K562 (cell line): Measurements from ENCODE around the gene TTC22. TPM values are rescaled to one million over a fixed set of nuclear protein-coding genes. Genes with fewer than 3 reads are reported as not detected.

ENCODE experiments used
- CBFB ChIP-seq: sonication (generic); formaldehyde crosslinking; IDR thresholded peaks from 2 replicates; pipeline ENCODE4 v1.4.0; 2020; ENCODE audit warnings: mild to moderate bottlenecking, missing genetic modification reagents
- CCNT2 ChIP-seq: IDR thresholded peaks from 2 replicates; pipeline ENCODE4 v1.6.1; 2011; ENCODE audit warnings: borderline replicate concordance, low read depth, mild to moderate bottlenecking, moderate library complexity, mixed read lengths, low read length; ENCODE audit not compliant: insufficient read length; ENCODE audit errors: extremely low read depth
- FOXA3 ChIP-seq, 2 experiments: fragments of 450-650 bp in 1 of 2; sonication (generic) in 1 of 2; formaldehyde crosslinking; IDR thresholded peaks in 1 of 2; conservative IDR thresholded peaks in 1 of 2; 2 replicates each; pipeline versions ENCODE4 v1.4.0 to v1.8.0; 2020 to 2022; ENCODE audit warnings: mild to moderate bottlenecking in 2 of 2, missing genetic modification reagents in 1 of 2
- KLF1 ChIP-seq: fragments of 450-650 bp; IDR thresholded peaks from 2 replicates; pipeline ENCODE4 v1.6.1; 2016; ENCODE audit warnings: missing genetic modification characterization, missing compliant biosample characterization
- MXI1 ChIP-seq: IDR thresholded peaks from 2 replicates; pipeline ENCODE4 v1.6.1; 2011; ENCODE audit warnings: low read depth, mild to moderate bottlenecking, improper control_type of control experiment, low read length
- NR4A1 ChIP-seq, 2 experiments: fragments of 250-450 bp in 1 of 2; fragments of 450-650 bp in 1 of 2; sonication (Bioruptor Pico) in 1 of 2; IDR thresholded peaks; 2 replicates each; pipeline versions ENCODE4 v1.4.0 to v1.6.1; 2016 to 2020; ENCODE audit warnings: mild to moderate bottlenecking in 2 of 2, missing compliant biosample characterization in 1 of 2, missing genetic modification characterization in 1 of 2, moderate library complexity in 1 of 2
- POLR2AphosphoS2 ChIP-seq: IDR thresholded peaks from 2 replicates; pipeline ENCODE4 v1.6.1; 2012; ENCODE audit warnings: low read length, improper control_type of control experiment
- RUNX1 ChIP-seq: sonication (generic); IDR thresholded peaks from 2 replicates; pipeline ENCODE4 v1.6.1; 2016; ENCODE audit warnings: antibody characterized with exemption, low read depth
- SLC30A9 ChIP-seq: fragments of 250-450 bp; sonication (Bioruptor Pico); IDR thresholded peaks from 2 replicates; pipeline ENCODE4 v1.8.0; 2022; ENCODE audit warnings: mild to moderate bottlenecking, moderate library complexity
- U2AF1 ChIP-seq: fragments of 200-400 bp; formaldehyde crosslinking; optimal IDR thresholded peaks from 2 replicates; pipeline ENCODE3; 2017; ENCODE audit warnings: mild to moderate bottlenecking, low read depth, low read length, moderate library complexity
- ZFP30 ChIP-seq: fragments of 250-450 bp; sonication (Bioruptor Pico); IDR thresholded peaks from 2 replicates; pipeline ENCODE4 v1.8.0; 2022; ENCODE audit warnings: moderate library complexity, mild to moderate bottlenecking, inconsistent platforms, borderline replicate concordance
- ZNF124 ChIP-seq: sonication (generic); formaldehyde crosslinking; IDR thresholded peaks from 2 replicates; pipeline ENCODE4 v1.8.1; 2022; ENCODE audit warnings: missing genetic modification reagents
- ZNF79 ChIP-seq: fragments of 250-450 bp; sonication (Bioruptor Pico); IDR thresholded peaks from 2 replicates; pipeline ENCODE4 v1.4.0; 2020; ENCODE audit warnings: low read depth, mild to moderate bottlenecking, moderate library complexity
- polyA plus RNA-seq, 8 experiments: library from polyadenylated mRNA; depleted of rRNA in 4 of 8; stranded (reverse) in 5 of 8; unstranded in 3 of 8; fragments of >200 nt; fragmentation: Nextera tagmentation in 2 of 8; fragmentation: Illumina TruSeq in 1 of 8; extraction: Ambion mirVana in 2 of 8; extraction: Trizol in 1 of 8; gene quantifications; 2 replicates each; pipeline versions ENCODE4 v1.2.1 to v1.2.3, GENCODE V29; 2011 to 2014; ENCODE audit warnings: inconsistent platforms in 1 of 8, missing spikeins in 1 of 8
- total RNA-seq, 7 experiments: library from RNA; depleted of rRNA in 6 of 7; stranded (reverse); fragments of >200 nt in 6 of 7; fragmentation: Illumina TruSeq in 2 of 7; extraction: Trizol in 2 of 7; gene quantifications; 2 replicates each; pipeline versions ENCODE4 v1.2.1 to v1.2.3, GENCODE V29; 2011 to 2021; ENCODE audit warnings: low replicate concordance in 1 of 7
- TF ChIP-seq, protein P1 (sequence below), 2 experiments: fragments of 450-650 bp in 1 of 2; IDR thresholded peaks; 2 replicates each; pipeline ENCODE4 v1.6.1; 2011 to 2017; ENCODE audit warnings: low read depth in 2 of 2, antibody characterized with exemption in 1 of 2, borderline replicate concordance in 1 of 2, low read length in 1 of 2, mild to moderate bottlenecking in 1 of 2, mixed read lengths in 1 of 2; ENCODE audit not compliant: control insufficient read depth in 1 of 2
- TF ChIP-seq, protein P2 (sequence below): fragments of 450-650 bp; formaldehyde crosslinking; IDR thresholded peaks from 2 replicates; pipeline ENCODE4 v1.4.0; 2022; ENCODE audit warnings: mild to moderate bottlenecking, moderate library complexity
- TF ChIP-seq, protein P3 (sequence below): fragments of 450-650 bp; conservative IDR thresholded peaks from 2 replicates; pipeline ENCODE4 v1.6.1; 2016; ENCODE audit warnings: missing genetic modification characterization, low read depth, mild to moderate bottlenecking, missing compliant biosample characterization, moderate library complexity
- TF ChIP-seq, protein P4 (sequence below): fragments of 250-450 bp; sonication (Bioruptor Pico); IDR thresholded peaks from 2 replicates; pipeline ENCODE4 v1.8.0; 2022; ENCODE audit warnings: inconsistent platforms

Gene TTC22
- total and polyA plus RNA-seq, 9 of the 15 experiments (the other 6 are each of a cell fraction or from before 2014, with no cell fraction given): 0.07 TPM; not detected in 8

DNA sequence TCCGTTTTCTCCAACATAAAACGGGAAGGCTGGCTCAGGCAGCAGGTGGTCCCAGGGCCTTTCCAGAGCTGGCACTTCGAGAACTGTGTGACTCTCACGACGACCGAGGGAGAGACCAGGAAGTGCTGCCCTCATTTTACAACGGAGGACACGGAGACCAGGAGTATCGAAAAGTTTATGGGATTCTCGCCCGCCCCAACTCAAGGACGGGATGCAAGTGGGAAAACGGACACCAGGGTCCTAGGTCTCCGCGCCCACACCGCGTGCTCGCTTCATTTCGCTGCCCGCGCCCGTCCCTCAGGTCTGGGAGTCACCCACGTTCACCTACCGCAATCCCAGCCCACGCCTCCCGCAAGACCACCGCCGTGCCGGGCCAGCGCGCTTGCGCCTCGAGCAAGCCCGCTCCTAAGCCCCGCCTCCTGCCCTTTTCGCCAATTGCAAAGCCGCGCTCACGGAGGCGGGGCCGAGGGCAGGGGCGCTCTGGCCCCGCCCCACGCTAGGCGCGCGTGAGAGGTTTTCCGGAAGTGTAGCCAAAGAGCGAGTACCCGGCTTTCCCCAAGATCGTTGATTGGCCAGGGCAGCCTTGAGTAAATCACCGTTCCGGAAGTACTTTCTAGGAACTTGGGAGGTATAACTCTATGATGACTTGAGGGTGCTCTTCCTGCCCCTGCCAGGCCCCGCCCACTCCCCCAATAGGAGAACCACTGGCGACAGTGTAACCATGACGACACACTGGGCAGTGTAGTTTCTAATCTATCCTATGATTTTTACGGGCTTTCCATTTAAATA is 36.8 kb downstream of the TTC22 start, which contains the start of gene PARS2 (continued):
- TF ChIP-seq, protein P1, sequence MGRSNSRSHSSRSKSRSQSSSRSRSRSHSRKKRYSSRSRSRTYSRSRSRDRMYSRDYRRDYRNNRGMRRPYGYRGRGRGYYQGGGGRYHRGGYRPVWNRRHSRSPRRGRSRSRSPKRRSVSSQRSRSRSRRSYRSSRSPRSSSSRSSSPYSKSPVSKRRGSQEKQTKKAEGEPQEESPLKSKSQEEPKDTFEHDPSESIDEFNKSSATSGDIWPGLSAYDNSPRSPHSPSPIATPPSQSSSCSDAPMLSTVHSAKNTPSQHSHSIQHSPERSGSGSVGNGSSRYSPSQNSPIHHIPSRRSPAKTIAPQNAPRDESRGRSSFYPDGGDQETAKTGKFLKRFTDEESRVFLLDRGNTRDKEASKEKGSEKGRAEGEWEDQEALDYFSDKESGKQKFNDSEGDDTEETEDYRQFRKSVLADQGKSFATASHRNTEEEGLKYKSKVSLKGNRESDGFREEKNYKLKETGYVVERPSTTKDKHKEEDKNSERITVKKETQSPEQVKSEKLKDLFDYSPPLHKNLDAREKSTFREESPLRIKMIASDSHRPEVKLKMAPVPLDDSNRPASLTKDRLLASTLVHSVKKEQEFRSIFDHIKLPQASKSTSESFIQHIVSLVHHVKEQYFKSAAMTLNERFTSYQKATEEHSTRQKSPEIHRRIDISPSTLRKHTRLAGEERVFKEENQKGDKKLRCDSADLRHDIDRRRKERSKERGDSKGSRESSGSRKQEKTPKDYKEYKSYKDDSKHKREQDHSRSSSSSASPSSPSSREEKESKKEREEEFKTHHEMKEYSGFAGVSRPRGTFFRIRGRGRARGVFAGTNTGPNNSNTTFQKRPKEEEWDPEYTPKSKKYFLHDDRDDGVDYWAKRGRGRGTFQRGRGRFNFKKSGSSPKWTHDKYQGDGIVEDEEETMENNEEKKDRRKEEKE (IDR thresholded peaks at IDR 0.05; ENCODE audit: borderline replicate concordance in 1 of 2, control insufficient read depth in 1 of 2, low read depth in 2 of 2, low read length in 1 of 2): no peak
- TF ChIP-seq, protein P2, sequence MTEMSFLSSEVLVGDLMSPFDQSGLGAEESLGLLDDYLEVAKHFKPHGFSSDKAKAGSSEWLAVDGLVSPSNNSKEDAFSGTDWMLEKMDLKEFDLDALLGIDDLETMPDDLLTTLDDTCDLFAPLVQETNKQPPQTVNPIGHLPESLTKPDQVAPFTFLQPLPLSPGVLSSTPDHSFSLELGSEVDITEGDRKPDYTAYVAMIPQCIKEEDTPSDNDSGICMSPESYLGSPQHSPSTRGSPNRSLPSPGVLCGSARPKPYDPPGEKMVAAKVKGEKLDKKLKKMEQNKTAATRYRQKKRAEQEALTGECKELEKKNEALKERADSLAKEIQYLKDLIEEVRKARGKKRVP (CRISPR knock-in tag): 0 out of 2 replicates have a peak, but pooled peaks have one; percentile 7
- no peak for TF ChIP-seq ZFP30 (CRISPR knock-in tag)
- no peak for TF ChIP-seq RUNX1
- peak; percentile 76; the same call in 1 of the 2 replicates for TF ChIP-seq NR4A1 (CRISPR knock-in tag; IDR thresholded peaks at IDR 0.05)
- no peak for TF ChIP-seq NR4A1 (tag; IDR thresholded peaks at IDR 0.05)
- no peak for TF ChIP-seq SLC30A9 (CRISPR knock-in tag)
- TF ChIP-seq, protein P3, sequence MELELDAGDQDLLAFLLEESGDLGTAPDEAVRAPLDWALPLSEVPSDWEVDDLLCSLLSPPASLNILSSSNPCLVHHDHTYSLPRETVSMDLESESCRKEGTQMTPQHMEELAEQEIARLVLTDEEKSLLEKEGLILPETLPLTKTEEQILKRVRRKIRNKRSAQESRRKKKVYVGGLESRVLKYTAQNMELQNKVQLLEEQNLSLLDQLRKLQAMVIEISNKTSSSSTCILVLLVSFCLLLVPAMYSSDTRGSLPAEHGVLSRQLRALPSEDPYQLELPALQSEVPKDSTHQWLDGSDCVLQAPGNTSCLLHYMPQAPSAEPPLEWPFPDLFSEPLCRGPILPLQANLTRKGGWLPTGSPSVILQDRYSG (tag): no peak
- TF ChIP-seq CCNT2: peak; percentile 74
- TF ChIP-seq FOXA3 (CRISPR knock-in tag; conservative IDR thresholded peaks at IDR 0.05 in 1 of 2, IDR thresholded peaks at IDR 0.05 in 1 of 2): 0 out of 4 replicates have a peak, but pooled peaks of 1 of the 2 experiments have one; percentile 19
- TF ChIP-seq MXI1: peak; percentile 92
- no peak for TF ChIP-seq POLR2AphosphoS2
- TF ChIP-seq CBFB (CRISPR knock-in tag): no peak
- peak; percentile 55; the same call in 1 of the 2 replicates for TF ChIP-seq KLF1 (tag)
- TF ChIP-seq ZNF124: no peak
- no peak for TF ChIP-seq ZNF79 (CRISPR knock-in tag)
- no peak for TF ChIP-seq U2AF1
- TF ChIP-seq, protein P4, sequence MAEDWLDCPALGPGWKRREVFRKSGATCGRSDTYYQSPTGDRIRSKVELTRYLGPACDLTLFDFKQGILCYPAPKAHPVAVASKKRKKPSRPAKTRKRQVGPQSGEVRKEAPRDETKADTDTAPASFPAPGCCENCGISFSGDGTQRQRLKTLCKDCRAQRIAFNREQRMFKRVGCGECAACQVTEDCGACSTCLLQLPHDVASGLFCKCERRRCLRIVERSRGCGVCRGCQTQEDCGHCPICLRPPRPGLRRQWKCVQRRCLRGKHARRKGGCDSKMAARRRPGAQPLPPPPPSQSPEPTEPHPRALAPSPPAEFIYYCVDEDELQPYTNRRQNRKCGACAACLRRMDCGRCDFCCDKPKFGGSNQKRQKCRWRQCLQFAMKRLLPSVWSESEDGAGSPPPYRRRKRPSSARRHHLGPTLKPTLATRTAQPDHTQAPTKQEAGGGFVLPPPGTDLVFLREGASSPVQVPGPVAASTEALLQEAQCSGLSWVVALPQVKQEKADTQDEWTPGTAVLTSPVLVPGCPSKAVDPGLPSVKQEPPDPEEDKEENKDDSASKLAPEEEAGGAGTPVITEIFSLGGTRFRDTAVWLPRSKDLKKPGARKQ (CRISPR knock-in tag): no peak
